ENCODE results near the gene ARHGEF28.

DNA sequence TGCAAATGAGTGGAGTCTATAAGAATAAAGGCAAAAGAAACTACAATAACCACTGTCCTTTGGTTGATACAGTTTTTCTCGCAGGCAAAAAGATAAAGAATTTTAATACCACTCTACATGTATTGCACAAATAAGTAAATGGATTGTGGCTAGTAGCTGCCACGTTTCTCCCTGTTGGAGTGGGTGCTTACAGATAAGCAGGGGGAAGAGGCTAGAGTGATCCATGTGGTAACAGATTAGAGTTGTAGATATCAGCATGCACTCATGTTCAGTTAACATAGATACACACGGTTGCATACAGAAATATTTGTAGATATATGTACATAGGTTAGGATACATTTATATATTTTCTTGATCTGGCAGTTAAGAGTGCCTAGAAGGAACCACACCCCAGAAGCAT, 179.5 kb downstream of the ARHGEF28 start:
- TF ChIP-seq, protein P1, sequence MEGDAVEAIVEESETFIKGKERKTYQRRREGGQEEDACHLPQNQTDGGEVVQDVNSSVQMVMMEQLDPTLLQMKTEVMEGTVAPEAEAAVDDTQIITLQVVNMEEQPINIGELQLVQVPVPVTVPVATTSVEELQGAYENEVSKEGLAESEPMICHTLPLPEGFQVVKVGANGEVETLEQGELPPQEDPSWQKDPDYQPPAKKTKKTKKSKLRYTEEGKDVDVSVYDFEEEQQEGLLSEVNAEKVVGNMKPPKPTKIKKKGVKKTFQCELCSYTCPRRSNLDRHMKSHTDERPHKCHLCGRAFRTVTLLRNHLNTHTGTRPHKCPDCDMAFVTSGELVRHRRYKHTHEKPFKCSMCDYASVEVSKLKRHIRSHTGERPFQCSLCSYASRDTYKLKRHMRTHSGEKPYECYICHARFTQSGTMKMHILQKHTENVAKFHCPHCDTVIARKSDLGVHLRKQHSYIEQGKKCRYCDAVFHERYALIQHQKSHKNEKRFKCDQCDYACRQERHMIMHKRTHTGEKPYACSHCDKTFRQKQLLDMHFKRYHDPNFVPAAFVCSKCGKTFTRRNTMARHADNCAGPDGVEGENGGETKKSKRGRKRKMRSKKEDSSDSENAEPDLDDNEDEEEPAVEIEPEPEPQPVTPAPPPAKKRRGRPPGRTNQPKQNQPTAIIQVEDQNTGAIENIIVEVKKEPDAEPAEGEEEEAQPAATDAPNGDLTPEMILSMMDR (IDR thresholded peaks at IDR 0.05) = no peak
- no peak for TF ChIP-seq POLR2A (IDR thresholded peaks at IDR 0.05)
- TF ChIP-seq EP300 (IDR thresholded peaks at IDR 0.05; ENCODE audit: low read depth) = no peak
